SK-N-SH (cell line): ENCODE data around the gene NFE2L3. TPM values are rescaled to one million over a fixed set of nuclear protein-coding genes. Genes with fewer than 3 reads are reported as not detected.

ENCODE experiments used
- CTCF ChIA-PET: fragments of 300-600, 350-600 bp; formaldehyde crosslinking; extraction: SDS; loops from one replicate; lab custom pipeline; 2021; lab: Yijun Ruan, JAX
- POLR2A ChIA-PET: fragments of 350-600 bp; sonication (Branson Sonifier 250); formaldehyde crosslinking; extraction: SDS; loops from one replicate; lab custom pipeline; 2020; ENCODE audit warnings: antibody characterized with exemption, inconsistent platforms; lab: Yijun Ruan, JAX
- DNase-seq: peaks from one replicate; pipeline ENCODE4 v3.0.0; 2012
- H2AFZ ChIP-seq: fragments of 200-600 bp; sonication (generic); 2 replicates; pipeline ENCODE4 v1.8.1; 2016; ENCODE audit warnings: antibody characterized with exemption, mild to moderate bottlenecking, low read depth
- H3F3A ChIP-seq: fragments of 200-600 bp; sonication (generic); replicated peaks from 2 replicates; pipeline ENCODE3; 2016; ENCODE audit warnings: antibody characterized with exemption, mild to moderate bottlenecking; ENCODE audit not compliant: insufficient read depth
- H3K27ac ChIP-seq, 2 experiments: fragments of 200-500 bp in 1 of 2; fragments of 200-600 bp in 1 of 2; sonication (Bioruptor generic) in 1 of 2; sonication (generic), shearing (Covaris generic) in 1 of 2; 2 replicates each; pipeline versions ENCODE4 v1.5.1 to v1.6.1; 2014 to 2016; ENCODE audit warnings: low read depth in 2 of 2, inconsistent platforms in 1 of 2, low read length in 1 of 2, mild to moderate bottlenecking in 1 of 2, mixed read lengths in 1 of 2
- H3K27me3 ChIP-seq: fragments of 200-600 bp; sonication (generic), shearing (Covaris generic); 2 replicates; pipeline ENCODE4 v1.6.1; 2016; ENCODE audit warnings: mixed run types; ENCODE audit not compliant: insufficient read depth
- H3K36me3 ChIP-seq, 2 experiments: fragments of 200-500 bp in 1 of 2; fragments of 200-600 bp in 1 of 2; sonication (Bioruptor generic) in 1 of 2; sonication (generic) in 1 of 2; replicated peaks in 1 of 2; 2 replicates each; pipeline versions ENCODE3 to v1.5.1; 2014 to 2016; ENCODE audit warnings: low read length in 1 of 2, mild to moderate bottlenecking in 1 of 2; ENCODE audit not compliant: insufficient read depth in 2 of 2, control insufficient read depth in 1 of 2
- H3K4me1 ChIP-seq, 2 experiments: fragments of 200-500 bp in 1 of 2; fragments of 200-600 bp in 1 of 2; sonication (Bioruptor generic) in 1 of 2; sonication (generic), shearing (Covaris generic) in 1 of 2; 2 replicates each; pipeline versions ENCODE4 v1.5.1 to v1.6.1; 2014 to 2016; ENCODE audit warnings: low read depth in 1 of 2, low read length in 1 of 2, mixed run types in 1 of 2; ENCODE audit not compliant: insufficient read depth in 2 of 2, control insufficient read depth in 1 of 2
- H3K4me2 ChIP-seq: fragments of 200-600 bp; sonication (generic), shearing (Covaris generic); 2 replicates; pipeline ENCODE4 v1.6.1; 2017; ENCODE audit warnings: mixed run types
- H3K4me3 ChIP-seq, 2 experiments: fragments of 200-500 bp in 1 of 2; fragments of 200-600 bp in 1 of 2; sonication (Bioruptor generic) in 1 of 2; sonication (generic), shearing (Covaris generic) in 1 of 2; 2 replicates each; pipeline versions ENCODE4 v1.5.1 to v1.8.1; 2014 to 2016; ENCODE audit warnings: low read depth in 2 of 2, inconsistent platforms in 1 of 2, low read length in 1 of 2, mild to moderate bottlenecking in 1 of 2, mixed read lengths in 1 of 2, moderate library complexity in 1 of 2
- H3K79me2 ChIP-seq: fragments of 200-600 bp; sonication (generic); 2 replicates; pipeline ENCODE4 v1.8.1; 2017; ENCODE audit warnings: mild to moderate bottlenecking; ENCODE audit not compliant: insufficient read depth
- H3K9ac ChIP-seq: fragments of 200-600 bp; sonication (generic); 2 replicates; pipeline ENCODE4 v1.6.1; 2017; ENCODE audit warnings: mixed run types
- H3K9me2 ChIP-seq: fragments of 200-600 bp; sonication (generic); 2 replicates; pipeline ENCODE4 v1.6.1; 2017; ENCODE audit warnings: mixed run types
- H3K9me3 ChIP-seq: fragments of 200-600 bp; sonication (generic); 2 replicates; pipeline ENCODE4 v1.6.1; 2017; ENCODE audit warnings: mixed run types, mild to moderate bottlenecking, moderate library complexity
- H4K20me1 ChIP-seq: fragments of 200-600 bp; sonication (generic); 2 replicates; pipeline ENCODE4 v1.6.1; 2017; ENCODE audit warnings: mild to moderate bottlenecking, mixed run types; ENCODE audit not compliant: insufficient read depth
- CHD2 ChIP-seq: fragments of 150-350 bp; IDR thresholded peaks from 2 replicates; pipeline ENCODE4 v1.6.1; 2018; ENCODE audit warnings: low read length; ENCODE audit not compliant: partially characterized antibody
- ELF1 ChIP-seq: IDR thresholded peaks from 2 replicates; pipeline ENCODE4 v1.4.0; 2012
- EP300 ChIP-seq, 2 experiments: IDR thresholded peaks; 2 replicates each; pipeline versions ENCODE4 v1.4.0 to v1.6.1; 2012; ENCODE audit warnings: borderline replicate concordance in 1 of 2, low read depth in 1 of 2, low read length in 1 of 2
- EZH2phosphoT487 ChIP-seq: fragments of 200-600 bp; sonication (generic); IDR thresholded peaks from 2 replicates; pipeline ENCODE4 v1.6.1; 2017; ENCODE audit warnings: low read depth, mixed run types, mild to moderate bottlenecking, antibody characterized with exemption, moderate library complexity, borderline replicate concordance
- FOXJ3 ChIP-seq: sonication (generic); formaldehyde crosslinking; IDR thresholded peaks from 2 replicates; pipeline ENCODE4 v1.5.1; 2020; ENCODE audit warnings: mild to moderate bottlenecking, missing genetic modification reagents
- FOXM1 ChIP-seq: IDR thresholded peaks from 2 replicates; pipeline ENCODE4 v1.4.0; 2012; ENCODE audit warnings: low read depth, mild to moderate bottlenecking
- GATA2 ChIP-seq: sonication (generic); formaldehyde crosslinking; IDR thresholded peaks from 2 replicates; pipeline ENCODE4 v1.5.0; 2020; ENCODE audit warnings: mild to moderate bottlenecking, missing genetic modification reagents
- IRF3 ChIP-seq: fragments of 150-350 bp; IDR thresholded peaks from 2 replicates; pipeline ENCODE4 v1.6.1; 2016; ENCODE audit warnings: mild to moderate bottlenecking, low read depth, low read length
- JUND ChIP-seq: IDR thresholded peaks from 2 replicates; pipeline ENCODE4 v1.4.0; 2012
- MAX ChIP-seq: IDR thresholded peaks from 2 replicates; pipeline ENCODE4 v1.4.0; 2012; ENCODE audit warnings: low read depth
- MEF2A ChIP-seq: IDR thresholded peaks from 2 replicates; pipeline ENCODE4 v1.4.0; 2012; ENCODE audit warnings: low read depth, borderline replicate concordance
- MXI1 ChIP-seq: IDR thresholded peaks from 2 replicates; pipeline ENCODE4 v1.6.1; 2012; ENCODE audit warnings: mild to moderate bottlenecking, low read depth, low read length, improper control_type of control experiment
- NRF1 ChIP-seq: IDR thresholded peaks from 2 replicates; pipeline ENCODE4 v1.6.1; 2012; ENCODE audit warnings: low read depth, mild to moderate bottlenecking, low read length
- PBX3 ChIP-seq: IDR thresholded peaks from 2 replicates; pipeline ENCODE4; 2012
- POLR2AphosphoS5 ChIP-seq: IDR thresholded peaks from 2 replicates; pipeline ENCODE4 v1.6.1; 2012; ENCODE audit warnings: low read depth, low read length
- RFX5 ChIP-seq: IDR thresholded peaks from 2 replicates; pipeline ENCODE4 v1.6.1; 2012; ENCODE audit warnings: mild to moderate bottlenecking, improper control_type of control experiment, low read length
- SIN3A ChIP-seq: IDR thresholded peaks from 2 replicates; pipeline ENCODE4 v1.6.1; 2012; ENCODE audit warnings: low read depth, mild to moderate bottlenecking, low read length, moderate library complexity, borderline replicate concordance
- SMC3 ChIP-seq: IDR thresholded peaks from 2 replicates; pipeline ENCODE4 v1.6.1; 2012; ENCODE audit warnings: low read depth, low read length, improper control_type of control experiment
- TAF1 ChIP-seq: IDR thresholded peaks from 2 replicates; pipeline ENCODE4 v1.6.1; 2012; ENCODE audit warnings: low read depth, mild to moderate bottlenecking, low read length, moderate library complexity, borderline replicate concordance
- TEAD4 ChIP-seq: IDR thresholded peaks from 2 replicates; pipeline ENCODE4 v1.4.0; 2012; ENCODE audit warnings: mild to moderate bottlenecking, borderline replicate concordance; ENCODE audit not compliant: insufficient read depth
- USF2 ChIP-seq: fragments of 150-350 bp; IDR thresholded peaks from 2 replicates; pipeline ENCODE4 v1.6.1; 2017; ENCODE audit warnings: antibody characterized with exemption, low read length, low read depth, borderline replicate concordance
- YY1 ChIP-seq: IDR thresholded peaks from 2 replicates; pipeline ENCODE4 v1.4.0; 2012; ENCODE audit warnings: low read depth, mild to moderate bottlenecking
- WGBS: methylation state at CpG from one replicate; pipeline ENCODE4 v1.1.6; 2017; ENCODE audit warnings: low lambda C conversion rate; 5-methylcytosine and 5-hydroxymethylcytosine counted together
- polyA plus RNA-seq, 3 experiments: library from polyadenylated mRNA; depleted of rRNA; stranded (reverse); fragments of >200 nt; gene quantifications; 2 replicates each; pipeline ENCODE4 v1.2.3, GENCODE V29; 2012

NFE2L3 gene
- polyA plus RNA-seq, 1 of the 3 experiments (the other 2 are of a cell fraction) = 36.1 TPM

- Histone ChIP-seq H3K36me3 (peaks cover 0 to 6% of the 10 kb centered on the region in 2 experiments), H3F3A (peaks cover 5% of the 10 kb centered on the region), H3K4me2 (no peak overlapping the region), H3K9me3 (no peaks in the 10 kb centered on the region), H3K9ac (no peak overlapping the region), H3K27me3 (no peaks in the 10 kb centered on the region), H3K4me3 (no peak overlapping the region), H3K4me1 (peaks cover 0 to 3% of the 10 kb centered on the region in 2 experiments; a peak in 1 of 4 replicates), H4K20me1 (no peaks in the 10 kb centered on the region), H3K9me2 (no peaks in the 10 kb centered on the region), H3K79me2 (peaks cover 12% of the 10 kb centered on the region; the same call in 1 of the 2 replicates), H2AFZ (no peak overlapping the region), H3K27ac (no peak overlapping the region)
- CTCF ChIA-PET = interaction anchor here (1.0 to 1.7 kb wide), 3 partner anchors 12 to 82 kb away, joined by 3 read pairs; no protein-coding TSS in a partner anchor
- POLR2A ChIA-PET = no interaction called here
- no peak for DNase-seq
- 89% methylated on average over 1 of the region's 1 CpG for WGBS
- no peak for TF ChIP-seq EZH2phosphoT487
- no peak for TF ChIP-seq MEF2A
- TF ChIP-seq SMC3 = no peak
- no peak for TF ChIP-seq SIN3A
- TF ChIP-seq FOXJ3 (CRISPR knock-in tag) = no peak
- TF ChIP-seq RFX5 = no peak
- no peak for TF ChIP-seq IRF3
- TF ChIP-seq ELF1 = no peak
- TF ChIP-seq NRF1 = no peak
- TF ChIP-seq MAX = no peak
Measured at GRCh38 chr7:26170663-26171062, 18.7 kb downstream of the NFE2L3 start.

- Histone ChIP-seq H3K9me3 (no peaks in the 10 kb centered on the region), H3K4me2 (no peak overlapping the region), H3K79me2 (peaks cover 12% of the 10 kb centered on the region; the same call in 1 of the 2 replicates), H3K9me2 (no peaks in the 10 kb centered on the region), H3K4me3 (no peak overlapping the region), H4K20me1 (no peaks in the 10 kb centered on the region), H2AFZ (no peak overlapping the region), H3K27ac (no peak overlapping the region), H3K9ac (no peak overlapping the region), H3K4me1 (peaks cover 0 to 3% of the 10 kb centered on the region in 2 experiments; a peak in 1 of 4 replicates), H3F3A (peaks cover 5% of the 10 kb centered on the region), H3K36me3 (peaks cover 0 to 6% of the 10 kb centered on the region in 2 experiments), H3K27me3 (no peaks in the 10 kb centered on the region)
- no peak for TF ChIP-seq EP300 (IDR thresholded peaks at IDR 0.05; ENCODE audit: borderline replicate concordance in 1 of 2, low read depth in 1 of 2, low read length in 1 of 2)
- TF ChIP-seq FOXM1 = no peak
- TF ChIP-seq PBX3 = no peak
- no peak for TF ChIP-seq USF2
- TF ChIP-seq TAF1 = no peak
- TF ChIP-seq CHD2 = no peak
- no peak for TF ChIP-seq POLR2AphosphoS5
- TF ChIP-seq GATA2 (CRISPR knock-in tag) = no peak
- no peak for TF ChIP-seq MXI1
- TF ChIP-seq JUND = no peak
- TF ChIP-seq TEAD4 = no peak
- no peak for TF ChIP-seq RFX5
- TF ChIP-seq YY1 = no peak
- TF ChIP-seq NRF1 = no peak
- ChIA-PET POLR2A (no interaction called here), CTCF (interaction anchor here (0.7 to 1.6 kb wide), 6 partner anchors 11 to 278 kb away, joined by 3 to 4 read pairs (median 3); no protein-coding TSS in a partner anchor)
- WGBS = 91% methylated on average over 2 of the region's 2 CpGs
- no peak for DNase-seq
Measured at GRCh38 chr7:26171601-26172000, 19.6 kb downstream of the NFE2L3 start.
